HFF-Myc (cell line): Measurements from ENCODE around the gene SMARCA2.
A peak's percentile ranks its signal among the peaks of the same experiment; 100 is the strongest.

Experiments used
- DNase-seq: peaks from one replicate; pipeline ENCODE4 v3.0.0-alpha.2; 2011; ENCODE audit warnings: low read depth; ENCODE audit errors: extremely low read depth
- H3K4me3 ChIP-seq: replicated peaks from 2 replicates; pipeline ENCODE4 v1.5.1; 2011; ENCODE audit warnings: low read depth, mild to moderate bottlenecking, control low read depth, low read length
- TF ChIP-seq, protein P1 (sequence below): IDR thresholded peaks from 2 replicates; pipeline ENCODE4 v1.5.1; 2012; ENCODE audit warnings: mild to moderate bottlenecking, low read depth, low read length, control low read depth; ENCODE audit errors: missing control alignments

SMARCA2 gene

DNA sequence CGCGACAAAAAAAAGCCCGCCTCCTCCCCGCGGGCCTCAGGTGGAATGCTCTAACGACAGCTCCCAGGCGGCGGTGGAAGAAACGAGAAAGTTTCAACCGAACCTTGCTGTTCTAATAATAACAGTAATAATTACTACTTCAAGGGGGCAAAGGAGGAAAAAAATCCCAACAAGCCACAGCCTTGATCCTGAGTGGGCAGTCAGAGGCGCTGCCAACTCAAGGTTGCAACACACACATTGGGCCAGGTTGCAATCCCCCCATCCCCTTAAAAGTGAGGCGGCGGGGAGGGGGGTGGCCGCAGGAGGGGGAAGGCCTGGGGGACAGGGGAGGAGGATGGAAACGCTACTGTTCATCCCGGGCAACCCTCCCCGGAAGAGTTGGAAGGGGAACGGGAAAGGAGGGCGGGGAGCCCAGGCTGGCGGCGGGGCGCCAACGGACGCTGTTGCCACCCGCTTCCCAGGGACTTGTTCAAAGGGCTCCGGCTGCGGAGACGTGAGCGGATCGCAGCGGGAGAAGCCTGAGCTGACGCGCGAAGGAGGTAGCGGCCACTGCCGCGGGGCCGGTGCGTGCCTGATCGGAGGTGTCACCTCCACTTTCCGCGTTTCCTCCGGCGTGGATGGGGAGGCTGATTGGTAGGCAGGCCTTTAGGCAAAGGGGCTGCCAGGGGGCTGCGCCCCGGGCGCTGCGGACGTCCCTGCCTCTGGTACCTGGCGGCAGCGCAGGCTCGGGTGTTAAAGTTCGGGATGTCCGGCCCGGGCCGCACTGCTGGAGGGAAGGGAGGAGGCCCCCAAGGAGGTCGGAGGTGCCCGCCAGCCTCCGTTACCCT, 647 bp downstream of the SMARCA2 start:
- no peak for DNase-seq
- H3K4me3 ChIP-seq: peak overlapping the region; percentile 86
- TF ChIP-seq, protein P1, sequence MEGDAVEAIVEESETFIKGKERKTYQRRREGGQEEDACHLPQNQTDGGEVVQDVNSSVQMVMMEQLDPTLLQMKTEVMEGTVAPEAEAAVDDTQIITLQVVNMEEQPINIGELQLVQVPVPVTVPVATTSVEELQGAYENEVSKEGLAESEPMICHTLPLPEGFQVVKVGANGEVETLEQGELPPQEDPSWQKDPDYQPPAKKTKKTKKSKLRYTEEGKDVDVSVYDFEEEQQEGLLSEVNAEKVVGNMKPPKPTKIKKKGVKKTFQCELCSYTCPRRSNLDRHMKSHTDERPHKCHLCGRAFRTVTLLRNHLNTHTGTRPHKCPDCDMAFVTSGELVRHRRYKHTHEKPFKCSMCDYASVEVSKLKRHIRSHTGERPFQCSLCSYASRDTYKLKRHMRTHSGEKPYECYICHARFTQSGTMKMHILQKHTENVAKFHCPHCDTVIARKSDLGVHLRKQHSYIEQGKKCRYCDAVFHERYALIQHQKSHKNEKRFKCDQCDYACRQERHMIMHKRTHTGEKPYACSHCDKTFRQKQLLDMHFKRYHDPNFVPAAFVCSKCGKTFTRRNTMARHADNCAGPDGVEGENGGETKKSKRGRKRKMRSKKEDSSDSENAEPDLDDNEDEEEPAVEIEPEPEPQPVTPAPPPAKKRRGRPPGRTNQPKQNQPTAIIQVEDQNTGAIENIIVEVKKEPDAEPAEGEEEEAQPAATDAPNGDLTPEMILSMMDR: no peak

- peak overlapping the region; percentile 86 for H3K4me3 ChIP-seq
- TF ChIP-seq, protein P1: no peak
- DNase-seq: peak; percentile 43
These were observed 1.5 kb downstream of the SMARCA2 start for GRCh38 chr9:2016408-2017330.

DNA sequence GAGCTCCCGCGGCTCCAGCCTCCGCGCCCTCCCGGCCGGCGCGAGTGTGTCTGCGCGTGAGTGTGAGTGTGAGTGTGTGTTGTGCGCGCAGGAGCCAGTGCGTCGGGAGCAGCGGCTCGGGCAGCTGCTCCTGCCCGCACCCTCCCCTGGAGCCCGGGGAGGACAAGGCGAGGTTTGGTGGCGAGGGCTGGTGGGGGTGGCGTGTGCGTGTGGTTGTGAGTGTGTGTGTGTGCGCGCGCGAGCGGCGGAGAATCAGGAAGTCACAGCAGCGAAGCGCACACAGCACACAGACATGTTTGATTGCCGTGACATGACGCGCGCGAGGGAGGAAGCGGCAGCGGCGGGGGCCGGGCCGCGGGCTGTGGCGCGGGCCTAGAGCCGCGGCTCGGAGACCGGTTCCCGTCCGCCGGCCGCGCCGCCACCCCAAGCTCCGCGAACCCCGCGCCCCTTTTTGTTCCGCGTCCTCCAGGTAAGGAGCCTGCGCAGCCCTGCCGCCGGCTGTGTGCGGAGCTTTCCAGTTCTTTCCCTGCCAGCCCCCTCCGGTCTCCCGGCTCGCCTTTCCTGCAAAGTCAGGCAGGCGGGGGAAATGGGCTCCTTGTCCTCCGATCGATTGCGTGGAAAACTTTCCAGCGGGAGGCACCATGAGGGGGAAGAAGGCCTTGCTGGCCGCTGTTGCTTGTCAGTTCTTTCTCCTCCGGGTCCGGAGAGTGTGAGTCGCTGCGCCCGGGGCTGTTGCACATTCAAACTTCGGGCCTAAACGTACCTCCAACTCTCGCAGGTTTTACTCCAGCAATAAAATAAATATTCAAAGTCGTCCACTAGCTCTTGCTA, 2.4 kb downstream of the SMARCA2 start:
- DNase-seq: no peak
- TF ChIP-seq, protein P1: no peak
- peak overlapping the region; percentile 86 for H3K4me3 ChIP-seq

GRCh38 chr9:2018162-2018643, 3.1 kb downstream of the SMARCA2 start:
- TF ChIP-seq, protein P1: no peak
- peak overlapping the region; percentile 86 for H3K4me3 ChIP-seq
- DNase-seq: no peak

DNA sequence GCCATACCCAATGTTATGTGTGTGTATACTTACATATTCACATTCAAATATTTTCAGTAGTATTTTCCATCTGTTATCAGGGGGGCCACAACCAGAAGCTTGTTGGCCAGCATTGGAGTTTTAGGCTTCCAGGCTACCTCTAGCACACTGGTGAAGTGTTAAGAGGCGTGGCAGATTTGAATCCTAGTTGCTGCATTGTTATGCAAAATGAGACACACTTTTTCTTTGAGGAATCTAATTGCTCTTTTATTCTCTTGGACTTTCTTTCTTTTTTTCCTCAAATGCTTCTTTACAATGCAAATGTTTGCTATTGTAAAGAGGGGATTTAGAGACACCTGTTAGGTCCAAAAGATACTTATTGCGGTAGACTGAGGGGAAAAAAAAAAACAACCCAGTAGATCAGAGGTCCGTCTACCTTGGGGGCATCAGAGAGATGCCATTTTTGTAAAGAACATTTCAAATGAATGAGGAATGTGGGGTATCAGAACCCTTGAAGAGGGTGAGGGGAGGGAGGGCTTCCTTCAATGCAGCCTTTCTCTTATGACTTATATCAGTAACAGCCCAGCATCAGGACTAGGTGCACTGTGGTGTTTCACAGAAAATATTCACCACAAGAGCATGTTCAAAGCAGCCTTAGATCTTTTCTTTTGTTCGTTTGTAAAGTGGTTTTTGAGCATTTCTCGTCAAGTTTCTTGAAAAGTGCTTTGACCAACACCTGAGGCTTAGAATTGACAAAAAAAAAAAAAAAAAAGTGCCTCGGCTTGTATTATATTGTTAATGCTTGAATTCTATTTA, 3.8 kb downstream of the SMARCA2 start:
- peak overlapping the region; percentile 86 for H3K4me3 ChIP-seq
- TF ChIP-seq, protein P1: no peak
- DNase-seq: no peak
